Measurements from ENCODE around the gene IRF8.
"Not testable (repeated sequence)": the region's sequence is repeated elsewhere in the genome, so short reads cannot be mapped to it uniquely, and the experiment has no call there.

IRF8 gene

GRCh38 chr16:85869206-85869605 is 29.8 kb upstream of the IRF8 start:
- DNase-seq: no peak

GRCh38 chr16:85869785-85870558 is 29.0 kb upstream of the IRF8 start:
- DNase-seq: no peak

- DNase-seq: no peak
Observed at GRCh38 chr16:85871756-85872155, 27.2 kb upstream of the IRF8 start.

- DNase-seq: no peak
Observed at GRCh38 chr16:85872734-85873133, 26.2 kb upstream of the IRF8 start.

- no peak for DNase-seq
Observed at GRCh38 chr16:85873153-85873552, 25.8 kb upstream of the IRF8 start.

GRCh38 chr16:85874031-85874430 is 24.9 kb upstream of the IRF8 start:
- not testable (repeated sequence) for DNase-seq

GRCh38 chr16:85878407-85878806 is 20.6 kb upstream of the IRF8 start:
- no peak for DNase-seq

- DNase-seq: no peak
Observed at GRCh38 chr16:85878875-85879274, 20.1 kb upstream of the IRF8 start.

- no peak for DNase-seq
Observed at GRCh38 chr16:85879549-85879948, 19.4 kb upstream of the IRF8 start.

- no peak for DNase-seq
Observed at GRCh38 chr16:85879975-85880831, 18.8 kb upstream of the IRF8 start.

GRCh38 chr16:85880861-85881260 is 18.1 kb upstream of the IRF8 start:
- no peak for DNase-seq

GRCh38 chr16:85881436-85881835 is 17.5 kb upstream of the IRF8 start:
- DNase-seq: no peak

- no peak for DNase-seq
Observed at GRCh38 chr16:85882181-85882810, 16.7 kb upstream of the IRF8 start.

- no peak for DNase-seq
Observed at GRCh38 chr16:85883813-85884212, 15.1 kb upstream of the IRF8 start.

GRCh38 chr16:85884808-85885463 is 14.0 kb upstream of the IRF8 start:
- DNase-seq: no peak

GRCh38 chr16:85885537-85885936 is 13.4 kb upstream of the IRF8 start:
- no peak for DNase-seq

GRCh38 chr16:85888405-85889331 is 10.3 kb upstream of the IRF8 start:
- no peak for DNase-seq

- no peak for DNase-seq
Observed at GRCh38 chr16:85891033-85891775, 7.8 kb upstream of the IRF8 start.

GRCh38 chr16:85891776-85892166 is 7.2 kb upstream of the IRF8 start:
- no peak for DNase-seq

- DNase-seq: no peak
Observed at GRCh38 chr16:85892760-85893159, 6.2 kb upstream of the IRF8 start.

GRCh38 chr16:85894266-85894665 is 4.7 kb upstream of the IRF8 start:
- no peak for DNase-seq
